Myocyte (in vitro differentiated cells): ENCODE results near the gene ARHGAP25. TPM values are rescaled to one million over a fixed set of nuclear protein-coding genes. Genes with fewer than 3 reads are reported as not detected.

ENCODE experiments used
- DNase-seq: peaks from one replicate; pipeline ENCODE4 v3.0.0-alpha.2; 2012; ENCODE audit warnings: low read depth
- total RNA-seq: library from RNA; depleted of rRNA; stranded (reverse); fragments of >200 nt; gene quantifications from 2 replicates; pipeline ENCODE4 v1.2.3, GENCODE V29; 2014

ARHGAP25 gene
- total RNA-seq, 1 donor from 2014 or later = not detected

DNA sequence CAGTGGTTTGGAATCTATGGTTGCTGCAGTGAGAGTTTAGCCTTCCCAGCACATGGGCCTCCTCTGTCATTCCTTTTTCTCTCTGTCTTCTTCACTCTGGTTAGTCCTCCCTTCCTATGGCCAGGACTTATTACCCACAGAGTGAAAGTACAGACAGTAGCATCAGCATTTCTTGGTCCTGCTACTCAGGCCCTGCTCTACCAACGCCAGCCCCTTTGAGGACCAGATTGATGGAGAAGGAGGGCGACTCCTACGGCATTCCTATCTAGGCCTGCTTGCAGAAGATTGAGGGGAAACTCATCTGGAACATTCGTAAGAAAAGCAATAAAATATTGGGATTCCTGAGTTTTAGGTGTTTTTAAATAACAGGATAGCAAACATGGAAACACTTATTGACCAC, 93.1 kb downstream of the ARHGAP25 start:
- DNase-seq = no peak

DNA sequence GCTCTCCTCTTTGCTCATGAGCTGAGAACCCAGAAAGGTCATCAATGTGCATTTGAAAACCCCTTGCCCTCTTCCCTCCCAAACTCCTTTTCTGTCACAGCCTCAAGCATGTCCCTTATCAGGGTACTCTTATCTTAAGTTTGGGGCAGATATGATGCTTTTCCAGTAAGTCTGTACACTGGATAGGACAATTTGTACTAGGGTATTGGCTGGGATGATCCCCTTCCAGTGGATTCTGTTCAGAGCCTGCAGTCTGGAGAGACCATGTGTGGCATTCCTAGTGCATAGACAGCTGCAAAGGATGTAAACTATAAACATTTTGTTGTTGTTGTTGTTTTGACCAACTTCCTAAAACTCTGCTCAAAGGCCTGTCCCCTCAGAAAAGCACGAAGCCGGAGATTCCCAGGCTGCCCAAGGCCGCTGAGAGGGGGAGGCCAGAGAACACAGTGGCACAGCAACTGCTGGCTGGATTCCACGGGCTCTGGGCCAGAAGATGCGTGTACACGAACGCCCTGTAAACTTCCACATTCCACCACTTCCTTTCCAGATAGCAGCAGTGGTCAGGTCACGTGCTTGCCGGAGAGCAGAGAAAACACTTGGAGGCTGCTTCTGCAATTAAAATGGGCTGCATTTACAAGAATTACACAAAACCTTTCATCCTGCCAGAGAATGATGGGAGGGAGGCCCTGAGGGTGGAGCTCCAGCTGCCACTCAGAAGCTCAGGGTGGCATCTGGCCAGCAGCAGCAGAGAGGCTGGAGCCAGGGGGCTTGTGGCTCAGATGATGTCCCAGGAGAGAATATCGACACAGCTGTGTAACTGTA, 94.5 kb downstream of the ARHGAP25 start:
- peak; percentile 94 for DNase-seq

DNA sequence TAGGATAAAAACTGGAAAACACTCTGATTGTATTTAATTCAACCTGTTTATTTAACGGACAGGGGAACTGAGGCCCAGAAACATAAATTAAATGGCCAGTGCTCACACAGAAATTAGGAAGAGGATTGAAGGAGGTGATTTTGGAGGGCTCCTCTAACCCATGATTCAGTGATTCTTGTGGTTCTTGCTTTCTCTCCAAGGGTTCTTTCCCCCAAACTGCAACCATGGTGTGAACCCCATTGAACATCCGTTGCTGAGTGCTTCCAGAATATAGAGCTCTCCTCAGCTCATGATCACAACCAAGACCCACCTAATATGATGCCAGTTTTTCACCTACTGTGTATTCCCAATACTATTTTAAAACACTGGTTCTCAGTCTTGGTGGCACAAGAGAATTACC, 95.1 kb downstream of the ARHGAP25 start:
- no peak for DNase-seq

DNA sequence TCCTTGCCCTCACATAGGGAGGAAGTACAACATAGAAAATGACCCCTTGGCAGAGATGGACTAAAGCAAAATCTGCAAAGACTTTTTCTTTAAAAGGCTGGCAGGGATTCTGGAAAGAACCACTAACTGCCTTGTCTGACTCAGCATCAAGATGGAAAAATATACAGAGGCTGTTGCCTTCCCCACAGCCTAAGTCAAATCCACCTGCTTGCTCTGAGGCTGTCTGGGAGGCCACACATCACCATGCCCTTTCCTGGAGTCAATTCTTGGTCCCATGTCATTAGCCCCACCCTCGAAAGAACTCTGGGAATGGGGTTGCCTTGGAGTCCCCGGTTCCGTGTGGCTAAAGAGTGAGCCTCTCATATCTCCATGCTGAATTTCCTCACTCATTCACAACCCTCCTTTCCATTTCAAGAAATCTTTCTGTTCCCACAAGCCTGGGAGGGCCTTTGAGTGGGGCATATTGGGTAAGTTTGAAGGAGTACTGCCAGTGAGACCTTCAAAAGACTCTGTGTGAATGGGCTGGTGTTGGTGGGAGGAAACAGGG, 97.1 kb downstream of the ARHGAP25 start:
- DNase-seq = peak; percentile 90

DNA sequence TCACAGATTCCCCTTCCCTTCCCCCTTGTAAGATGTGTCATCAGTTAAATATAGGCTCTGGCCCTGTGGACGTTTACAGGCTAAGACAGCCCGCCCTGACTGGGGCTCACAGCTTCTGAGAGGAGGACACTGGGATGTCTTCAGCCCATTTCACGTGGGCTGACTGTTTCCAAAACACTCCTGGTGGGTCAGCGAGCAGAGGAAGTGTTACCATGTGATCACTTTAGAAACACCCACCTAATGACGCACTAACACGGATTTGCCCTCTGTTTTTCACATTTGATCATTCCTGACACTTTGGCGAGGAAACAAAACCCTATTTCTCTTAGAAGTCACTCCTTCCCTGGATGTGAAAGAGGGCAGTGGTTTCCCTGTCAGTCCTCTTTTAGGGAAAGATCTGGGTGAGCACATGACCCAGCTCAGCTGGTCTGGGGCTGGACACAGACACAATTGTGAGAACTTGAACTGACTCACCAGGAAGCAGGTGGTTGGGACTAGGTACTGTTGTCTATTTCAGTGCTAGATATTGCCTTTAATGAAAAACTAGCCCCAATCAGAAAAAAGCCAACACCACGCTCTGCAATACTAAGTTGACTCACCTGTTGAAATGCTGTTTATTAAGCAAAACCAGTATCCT, 97.7 kb downstream of the ARHGAP25 start:
- DNase-seq = peak; percentile 88

DNA sequence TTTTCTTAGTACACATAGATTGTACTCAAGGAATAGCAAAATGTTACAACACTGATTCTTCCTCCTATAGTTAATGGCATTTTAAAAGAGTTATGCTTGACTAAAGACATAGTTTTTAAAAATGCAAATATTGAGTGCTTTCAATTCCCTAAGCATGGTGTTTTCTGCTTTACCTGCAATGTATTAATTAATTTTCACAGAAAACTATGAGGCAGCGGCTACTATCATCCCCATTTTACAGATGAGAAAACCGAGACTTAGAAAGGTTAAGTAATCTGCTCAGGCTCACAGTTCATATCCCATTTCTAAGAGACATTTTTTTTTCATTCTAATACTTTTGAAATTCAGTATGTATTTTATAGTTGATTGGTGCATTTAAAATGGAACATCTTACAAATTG, 98.6 kb downstream of the ARHGAP25 start:
- no peak for DNase-seq

DNA sequence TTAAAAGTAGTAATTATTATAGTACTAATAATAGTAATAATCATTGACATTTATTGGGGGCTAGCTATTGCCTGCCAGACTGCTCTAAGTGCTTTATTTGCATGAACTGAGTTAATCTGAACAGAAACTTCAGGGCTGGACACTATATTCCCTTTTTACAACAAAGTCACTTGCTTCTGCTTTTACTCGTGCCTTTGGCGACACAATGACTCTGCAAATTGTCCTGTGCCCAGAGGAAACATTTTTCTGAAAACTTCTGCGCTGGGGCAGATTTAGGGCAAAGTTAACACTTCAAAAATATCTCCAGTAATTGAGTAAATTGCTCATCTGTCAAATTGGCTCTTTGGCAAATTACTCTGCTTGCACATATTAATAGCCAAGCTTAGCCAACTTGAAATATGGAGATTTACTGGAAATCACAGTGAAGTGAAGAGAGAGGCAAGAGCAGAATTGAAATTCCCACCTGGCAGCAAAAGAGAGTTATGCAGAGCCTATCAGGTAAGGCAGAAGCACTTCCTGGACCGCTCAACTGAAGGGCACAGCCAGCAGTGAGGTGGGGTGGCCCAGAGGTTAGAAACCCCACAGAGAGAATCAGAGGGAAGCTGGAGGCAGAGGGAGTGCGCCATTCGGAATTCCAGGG, 100.2 kb downstream of the ARHGAP25 start:
- no peak for DNase-seq

DNA sequence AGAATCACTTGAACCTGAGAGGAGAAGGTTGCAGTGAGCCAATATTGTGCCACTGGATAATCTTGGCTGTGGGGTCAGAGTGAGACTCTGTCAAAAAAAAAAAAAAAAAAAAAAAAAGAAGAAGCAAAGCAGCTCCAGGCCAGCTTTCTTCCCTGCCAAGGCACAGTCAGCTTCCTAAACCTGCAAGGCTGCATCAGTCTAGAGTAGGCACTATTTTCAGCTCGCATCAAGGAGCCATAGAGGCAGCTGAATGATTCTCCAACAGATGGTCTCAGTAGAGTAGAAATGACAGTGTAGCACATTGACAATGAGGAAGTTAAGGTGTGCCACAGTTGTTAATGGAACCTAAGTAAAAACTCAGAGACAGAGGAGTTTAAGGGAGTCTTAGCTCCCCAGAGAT, 101.0 kb downstream of the ARHGAP25 start:
- DNase-seq = peak; percentile 70

DNA sequence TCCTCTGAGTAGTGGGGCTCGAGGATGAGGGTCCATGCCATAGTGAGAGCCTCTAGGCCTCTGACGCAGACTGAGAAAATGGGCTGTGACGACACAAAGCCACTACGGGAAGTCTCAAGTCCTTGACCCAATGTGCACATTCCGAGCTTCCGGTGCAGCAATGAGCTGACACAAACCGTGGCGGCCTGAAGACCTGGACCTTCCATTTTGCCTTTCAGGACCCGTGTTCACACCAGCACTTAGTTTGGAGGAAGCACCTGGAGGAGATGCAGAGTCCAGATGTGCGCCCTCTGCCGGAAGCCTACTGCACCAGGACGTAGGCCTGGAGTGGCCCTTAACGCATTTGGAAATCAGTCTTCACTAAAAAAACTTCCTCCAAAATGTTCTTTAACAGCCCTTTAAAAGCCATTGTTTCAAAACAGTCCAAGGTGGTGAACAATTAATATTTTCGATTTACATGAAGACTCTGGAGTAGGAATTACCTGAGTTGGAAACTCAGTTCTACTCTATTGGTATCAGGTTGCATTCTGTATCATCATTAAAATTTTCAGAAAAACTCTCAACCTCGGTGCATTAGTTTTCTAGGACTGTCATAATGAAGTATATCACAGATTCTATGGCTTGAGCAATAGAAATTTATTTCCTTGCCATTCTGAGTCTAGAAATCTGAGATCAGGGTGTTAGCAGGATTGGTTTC, 102.7 kb downstream of the ARHGAP25 start:
- peak; percentile 34 for DNase-seq

DNA sequence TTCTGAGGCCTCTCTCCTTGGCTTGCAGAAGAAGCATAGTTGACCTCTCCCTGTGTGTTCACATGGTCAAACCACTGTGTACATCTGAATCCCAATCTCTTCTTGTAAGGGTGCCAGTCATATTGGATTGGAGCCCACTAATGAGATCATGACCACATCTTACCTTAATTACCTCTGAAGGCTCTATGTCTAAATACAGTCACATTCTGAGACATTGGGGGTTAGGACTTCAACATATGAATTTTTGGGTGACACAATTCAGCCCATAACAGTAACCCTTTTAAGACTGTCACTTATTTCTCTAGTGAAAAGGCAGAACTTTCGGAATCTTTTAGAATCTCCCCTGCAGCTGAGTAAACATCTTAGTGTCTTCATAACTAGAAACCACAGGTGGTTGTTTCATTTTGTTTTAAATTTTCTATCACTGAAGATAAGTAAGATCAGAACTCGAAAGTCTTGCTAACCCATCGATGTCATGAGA, 103.3 kb downstream of the ARHGAP25 start:
- DNase-seq = peak; percentile 51

DNA sequence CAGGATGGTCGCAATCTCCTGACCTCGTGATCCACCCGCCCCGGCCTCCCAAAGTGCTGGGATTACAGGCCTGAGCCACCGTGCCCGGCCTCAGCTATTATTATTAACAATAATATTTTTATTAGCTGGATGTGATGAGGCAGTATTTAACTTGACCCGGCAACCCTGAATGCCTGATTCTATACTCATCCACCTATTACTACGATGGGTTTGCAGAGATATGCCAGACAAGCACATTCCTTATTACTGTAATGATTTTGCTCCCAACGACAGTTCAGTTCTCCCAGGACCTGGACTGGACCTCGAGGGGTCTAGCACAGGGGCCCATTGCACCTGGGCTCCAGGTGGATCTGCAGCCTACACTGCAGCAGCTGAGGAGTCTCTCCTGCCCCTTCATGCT, 104.0 kb downstream of the ARHGAP25 start:
- no peak for DNase-seq

DNA sequence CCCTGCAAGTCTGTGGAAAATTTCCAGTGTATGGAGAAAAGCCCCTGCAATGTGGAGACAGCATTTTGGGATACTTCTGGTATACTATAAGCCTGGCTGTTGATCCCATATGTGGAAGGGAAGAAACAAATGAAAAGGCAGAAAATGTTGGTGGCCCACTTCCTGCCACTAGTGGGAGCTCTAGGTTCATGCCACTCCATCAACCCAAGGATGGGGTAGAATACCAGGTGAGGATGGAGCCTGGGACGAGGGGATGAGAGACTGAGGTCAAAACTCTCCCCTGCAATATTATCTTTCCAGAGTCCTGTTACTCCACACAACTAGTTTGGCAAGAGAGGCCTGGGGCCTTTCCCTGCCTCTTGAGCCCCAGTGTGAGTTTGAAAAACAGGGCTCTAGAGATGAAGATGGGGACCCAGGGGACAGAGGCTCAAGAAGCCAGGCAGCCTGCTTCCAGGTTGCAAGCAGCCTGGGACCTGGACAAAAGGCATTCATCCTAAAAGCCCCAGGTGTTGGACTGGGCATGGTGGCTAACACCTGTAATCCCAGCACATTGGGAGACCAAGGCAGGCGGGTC, 104.7 kb downstream of the ARHGAP25 start:
- no peak for DNase-seq

DNA sequence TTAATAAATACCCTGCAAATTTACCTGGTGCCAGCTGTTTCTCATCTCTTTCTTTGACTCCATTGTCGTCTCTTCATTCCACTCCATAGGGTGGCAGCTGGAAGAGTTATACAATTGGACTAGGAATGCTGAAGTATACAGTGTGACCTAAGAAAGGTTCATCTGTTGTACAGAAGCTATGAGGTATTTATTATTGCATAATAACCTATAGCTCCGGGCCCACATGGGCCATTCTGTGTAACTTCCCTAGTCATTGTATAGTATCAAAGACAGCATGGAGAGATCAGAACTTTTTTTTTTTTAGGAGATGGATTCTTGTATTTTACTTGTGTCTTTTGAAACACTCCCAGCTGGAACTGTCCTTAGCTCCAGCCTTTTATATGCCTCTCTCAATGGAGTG, 110.4 kb downstream of the ARHGAP25 start:
- DNase-seq = no peak

DNA sequence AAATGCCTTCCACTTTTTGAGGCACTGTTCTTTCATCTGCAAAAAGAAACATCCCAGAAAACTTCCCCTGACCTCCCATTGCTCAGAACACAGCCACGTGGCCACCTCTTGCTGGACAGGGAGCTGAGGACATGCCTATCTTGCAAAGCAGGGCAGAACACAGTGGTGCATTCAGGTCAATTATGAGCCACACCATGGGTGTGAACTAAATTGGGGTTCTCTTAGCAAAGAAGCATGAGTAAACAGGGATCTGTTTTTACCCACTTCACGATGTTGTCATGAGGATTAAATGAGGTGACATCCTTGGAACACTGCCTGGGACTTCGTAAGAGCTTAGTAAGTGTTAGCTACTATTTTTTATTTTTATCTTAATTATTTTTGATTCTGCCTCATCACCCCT, 111.5 kb downstream of the ARHGAP25 start:
- no peak for DNase-seq

DNA sequence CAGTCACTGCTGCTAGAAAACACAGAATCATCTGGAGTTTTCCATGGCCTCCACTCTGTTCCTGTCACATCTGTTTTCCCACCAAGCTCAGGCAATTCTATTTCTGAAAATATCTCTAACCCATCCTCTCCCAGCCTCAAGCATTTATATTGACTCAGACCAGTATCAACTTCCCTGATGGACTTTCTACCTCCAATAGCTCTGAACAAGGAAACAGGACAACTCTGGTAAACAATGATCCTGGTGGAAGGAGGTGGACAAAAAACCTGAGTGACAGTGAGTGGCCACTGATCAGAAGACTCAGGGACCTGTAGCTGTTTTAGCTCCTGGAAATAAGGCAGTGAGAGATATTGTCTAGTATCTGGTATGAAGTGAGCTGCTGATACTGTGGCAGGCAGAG, 113.1 kb downstream of the ARHGAP25 start:
- no peak for DNase-seq

DNA sequence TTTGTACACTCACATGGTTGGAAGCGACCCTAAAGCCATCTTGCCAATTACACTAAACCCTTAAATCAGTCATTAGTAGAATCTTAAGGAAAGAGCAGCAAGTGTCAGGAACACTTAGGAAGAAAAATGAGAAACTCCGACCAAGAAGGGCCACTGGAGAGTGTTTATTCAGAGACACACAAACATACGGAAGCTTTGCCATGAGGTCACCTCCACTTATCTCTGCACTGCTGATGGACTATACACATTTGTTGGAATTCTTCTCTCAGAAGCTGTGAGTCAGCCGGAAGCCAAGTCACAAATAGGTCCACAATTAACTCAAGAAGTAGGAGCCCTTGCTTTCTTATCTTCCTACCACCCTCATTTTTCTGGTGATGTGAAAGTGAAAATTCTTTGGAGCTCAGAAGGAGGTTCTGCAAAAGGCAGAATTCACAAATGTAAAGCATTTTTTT, 115.0 kb downstream of the ARHGAP25 start:
- no peak for DNase-seq

DNA sequence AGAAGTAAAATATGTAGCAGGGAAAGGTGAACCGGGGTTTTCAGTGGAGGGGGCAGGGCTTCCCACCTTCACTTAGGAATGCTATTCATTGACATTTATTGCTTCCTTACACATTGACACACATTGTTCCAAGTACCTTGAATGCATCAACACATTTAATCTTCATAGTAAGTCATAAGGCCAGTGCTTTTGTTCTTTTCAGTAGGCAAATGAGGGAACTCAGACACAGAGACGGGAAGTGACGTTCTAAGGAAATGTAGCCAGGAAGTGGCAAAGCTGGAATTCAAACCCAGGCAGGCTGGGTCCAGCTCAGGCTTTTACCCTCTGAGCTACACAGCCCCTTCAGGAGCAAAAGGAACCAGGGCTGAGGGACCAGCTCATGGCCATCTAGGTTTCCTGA, 115.9 kb downstream of the ARHGAP25 start:
- DNase-seq = no peak

DNA sequence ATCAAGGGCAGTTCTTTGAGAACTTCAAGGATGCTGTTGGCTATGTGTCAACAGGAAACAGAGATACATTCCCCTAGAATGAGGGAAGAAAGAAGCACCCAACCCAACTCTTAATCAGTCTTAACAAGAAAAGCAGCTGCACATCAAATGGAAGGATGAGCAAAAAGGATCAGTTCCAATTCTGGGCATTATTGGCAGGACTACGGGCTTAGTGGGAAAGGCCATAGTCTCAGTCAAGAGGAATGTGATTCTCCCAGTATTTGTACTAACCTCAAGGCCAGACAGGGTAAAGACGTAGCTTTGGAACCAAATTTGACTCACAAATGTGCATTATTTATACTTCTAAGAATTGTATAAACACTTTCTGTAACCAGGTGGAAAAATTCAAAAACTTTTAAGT, 118.4 kb downstream of the ARHGAP25 start:
- no peak for DNase-seq

DNA sequence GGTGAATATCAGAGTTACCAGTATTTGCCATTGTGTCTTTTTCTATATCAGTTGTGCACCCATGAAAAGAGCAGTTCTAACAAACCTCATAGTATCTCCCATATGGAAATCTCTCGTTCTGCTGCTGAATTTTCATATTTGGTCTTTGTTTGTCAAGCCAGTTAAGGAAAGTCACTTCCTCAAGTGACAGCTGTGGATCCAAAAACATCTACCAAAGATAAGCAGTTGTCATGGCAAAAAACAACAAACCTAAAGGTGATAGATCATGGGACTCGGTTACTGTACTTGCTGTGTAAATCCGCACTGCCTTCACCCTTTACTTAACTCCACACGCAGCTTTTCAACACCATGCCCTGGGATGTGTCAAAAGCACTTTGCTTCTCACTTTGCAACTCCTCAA, 119.3 kb downstream of the ARHGAP25 start:
- no peak for DNase-seq

DNA sequence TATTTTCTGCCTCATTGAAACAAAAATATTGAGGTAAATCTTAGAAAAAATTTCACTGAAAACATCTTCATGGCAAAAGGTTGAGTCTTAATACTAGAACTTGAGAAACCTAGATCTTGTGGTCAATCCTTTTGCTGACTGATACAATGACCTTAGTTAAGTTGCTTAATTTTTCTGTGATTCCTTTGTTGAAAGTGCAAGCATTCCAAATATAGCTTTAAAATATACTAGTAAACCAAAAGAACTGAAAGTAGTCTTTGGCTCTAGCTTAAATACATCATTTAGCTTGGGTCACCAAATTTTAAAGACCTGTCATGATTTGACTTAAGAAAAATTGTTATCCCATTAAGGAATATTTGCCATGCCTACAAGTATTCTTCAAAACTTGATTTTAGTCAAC, 119.9 kb downstream of the ARHGAP25 start:
- no peak for DNase-seq

DNA sequence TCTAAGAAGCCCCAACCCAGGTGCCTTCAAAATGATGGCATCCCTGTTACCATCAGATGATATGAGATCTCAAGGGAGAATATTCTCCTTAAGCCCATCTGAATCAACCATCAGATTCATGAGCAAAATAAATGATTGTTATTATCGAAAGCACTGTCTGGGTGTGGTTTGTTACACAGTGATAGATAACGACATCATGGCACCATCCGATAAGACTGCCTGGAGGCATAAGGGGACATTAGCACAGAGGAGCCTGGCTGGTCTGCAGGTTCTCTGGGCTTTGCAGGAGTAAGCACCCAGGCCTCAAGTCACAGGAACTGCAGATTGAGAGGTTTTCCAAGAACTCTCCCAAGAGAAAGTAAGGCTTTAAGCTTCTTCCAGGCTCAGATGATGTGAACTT, 120.9 kb downstream of the ARHGAP25 start:
- no peak for DNase-seq
